Epithelial cell of esophagus (primary cell): ENCODE results near the gene ITGB7.

Source experiments
- DNase-seq: peaks from one replicate; pipeline ENCODE4 v3.0.0; 2010; ENCODE audit warnings: low read depth
- H3K4me3 ChIP-seq: 2 replicates; pipeline ENCODE4 v1.5.1; 2011; ENCODE audit warnings: mild to moderate bottlenecking, low read length, control low read depth
- CTCF ChIP-seq: IDR thresholded peaks from 2 replicates; pipeline ENCODE4 v1.5.1; 2011; ENCODE audit warnings: low read depth, mild to moderate bottlenecking, low read length, control low read depth, inconsistent platforms; ENCODE audit not compliant: insufficient read depth; ENCODE audit errors: missing control alignments

Gene ITGB7, protein sequence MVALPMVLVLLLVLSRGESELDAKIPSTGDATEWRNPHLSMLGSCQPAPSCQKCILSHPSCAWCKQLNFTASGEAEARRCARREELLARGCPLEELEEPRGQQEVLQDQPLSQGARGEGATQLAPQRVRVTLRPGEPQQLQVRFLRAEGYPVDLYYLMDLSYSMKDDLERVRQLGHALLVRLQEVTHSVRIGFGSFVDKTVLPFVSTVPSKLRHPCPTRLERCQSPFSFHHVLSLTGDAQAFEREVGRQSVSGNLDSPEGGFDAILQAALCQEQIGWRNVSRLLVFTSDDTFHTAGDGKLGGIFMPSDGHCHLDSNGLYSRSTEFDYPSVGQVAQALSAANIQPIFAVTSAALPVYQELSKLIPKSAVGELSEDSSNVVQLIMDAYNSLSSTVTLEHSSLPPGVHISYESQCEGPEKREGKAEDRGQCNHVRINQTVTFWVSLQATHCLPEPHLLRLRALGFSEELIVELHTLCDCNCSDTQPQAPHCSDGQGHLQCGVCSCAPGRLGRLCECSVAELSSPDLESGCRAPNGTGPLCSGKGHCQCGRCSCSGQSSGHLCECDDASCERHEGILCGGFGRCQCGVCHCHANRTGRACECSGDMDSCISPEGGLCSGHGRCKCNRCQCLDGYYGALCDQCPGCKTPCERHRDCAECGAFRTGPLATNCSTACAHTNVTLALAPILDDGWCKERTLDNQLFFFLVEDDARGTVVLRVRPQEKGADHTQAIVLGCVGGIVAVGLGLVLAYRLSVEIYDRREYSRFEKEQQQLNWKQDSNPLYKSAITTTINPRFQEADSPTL

DNA sequence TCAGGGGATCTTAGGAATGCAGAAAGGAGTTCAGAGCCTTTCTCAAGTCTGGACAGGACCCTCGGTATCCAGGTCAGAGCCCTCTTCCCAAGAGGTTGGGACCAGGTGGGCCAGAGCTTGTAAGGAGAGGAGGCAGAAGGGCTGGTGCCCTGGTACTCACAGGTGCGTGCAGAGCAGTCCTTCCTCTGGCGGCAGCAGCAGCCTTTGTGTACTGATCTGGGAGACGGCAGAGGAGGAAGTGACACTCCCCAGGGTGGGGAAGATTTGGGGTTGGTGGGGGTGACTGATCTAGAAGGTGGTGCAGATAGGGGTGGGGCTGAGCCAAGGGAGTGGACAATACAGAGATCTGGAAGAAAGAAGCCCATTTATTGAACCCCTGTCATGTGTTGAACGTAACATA, at the start of gene ITGB7:
Gene ITGB7 (minus strand): TSS at position 210 of the 400 bp plus-strand sequence. CDS start 6,808 bp downstream, outside the sequence.
- H3K4me3 ChIP-seq: no peak within 1 kb of the TSS
- TF ChIP-seq CTCF: no peak
- peak; percentile 19 for DNase-seq

DNA sequence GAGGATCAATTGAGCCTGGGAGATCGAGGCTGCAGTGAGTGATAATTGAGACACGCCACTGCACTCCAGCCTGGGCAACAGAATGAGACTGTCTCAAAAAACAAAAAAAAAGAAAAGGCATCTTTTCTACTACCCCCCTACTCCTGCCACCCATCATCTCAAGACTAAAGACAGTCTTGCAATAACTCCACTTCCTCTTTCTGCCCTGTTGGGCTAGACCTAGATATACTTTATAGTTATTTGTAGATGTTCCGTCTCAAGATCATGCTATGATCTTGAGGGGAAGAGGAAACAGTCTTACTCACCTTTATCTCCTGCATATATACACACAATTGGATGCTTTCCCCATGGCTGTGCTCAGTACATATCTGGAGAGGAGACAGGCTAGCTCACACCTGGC, 48.9 kb upstream of the ITGB7 start:
- no peak for TF ChIP-seq CTCF
- no peak overlapping the region for H3K4me3 ChIP-seq
- DNase-seq: no peak

DNA sequence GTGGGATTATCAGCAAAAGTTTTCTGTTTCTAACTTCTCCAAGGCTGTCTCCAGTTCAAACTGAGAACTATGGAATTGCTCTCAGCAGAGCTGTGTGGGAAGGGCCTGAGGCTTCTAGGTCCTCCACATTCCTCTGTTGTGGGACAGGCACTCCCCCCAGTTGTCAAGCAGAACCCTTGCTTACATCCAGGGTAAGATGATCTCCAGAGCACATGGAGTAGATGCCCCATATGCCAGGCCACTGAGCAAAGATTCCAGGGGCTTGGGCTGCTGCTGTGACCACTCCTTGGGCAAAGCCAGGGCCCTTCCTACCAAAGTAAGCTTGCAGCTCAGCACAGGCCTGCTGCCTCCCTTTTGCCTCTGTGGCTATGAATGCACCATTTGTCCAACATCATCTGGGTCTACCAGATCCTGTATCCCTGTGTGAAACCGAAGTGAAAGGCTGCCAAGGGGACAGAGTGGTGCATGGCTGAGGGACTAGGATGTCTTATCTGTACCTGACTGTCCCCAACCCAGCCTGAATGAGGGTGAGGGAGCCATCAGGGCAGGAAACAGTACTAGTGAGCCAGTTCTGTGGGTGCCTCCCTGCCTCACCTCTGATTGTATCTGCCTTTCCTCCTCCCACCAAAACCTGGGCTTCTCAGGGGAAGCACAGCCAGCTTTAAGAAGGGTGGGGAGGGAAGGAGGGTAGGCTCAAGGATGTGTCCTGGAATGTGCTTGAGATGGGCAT, 47.9 kb upstream of the ITGB7 start:
- no peak for TF ChIP-seq CTCF
- DNase-seq: no peak
- no peak overlapping the region for H3K4me3 ChIP-seq

DNA sequence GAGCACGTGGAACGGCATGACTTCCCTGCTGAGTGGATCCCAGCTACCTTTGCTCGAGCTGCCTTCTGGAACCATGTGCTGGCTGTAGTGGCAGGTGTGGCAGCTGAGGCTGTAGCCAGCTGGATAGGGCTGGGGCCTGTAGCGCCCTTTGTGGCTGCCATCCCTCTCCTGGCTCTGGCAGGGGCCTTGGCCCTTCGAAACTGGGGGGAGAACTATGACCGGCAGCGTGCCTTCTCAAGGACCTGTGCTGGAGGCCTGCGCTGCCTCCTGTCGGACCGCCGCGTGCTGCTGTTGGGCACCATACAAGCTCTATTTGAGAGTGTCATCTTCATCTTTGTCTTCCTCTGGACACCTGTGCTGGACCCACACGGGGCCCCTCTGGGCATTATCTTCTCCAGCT, 46.2 kb upstream of the ITGB7 start:
- H3K4me3 ChIP-seq: no peak overlapping the region
- no peak for TF ChIP-seq CTCF
- DNase-seq: no peak

DNA sequence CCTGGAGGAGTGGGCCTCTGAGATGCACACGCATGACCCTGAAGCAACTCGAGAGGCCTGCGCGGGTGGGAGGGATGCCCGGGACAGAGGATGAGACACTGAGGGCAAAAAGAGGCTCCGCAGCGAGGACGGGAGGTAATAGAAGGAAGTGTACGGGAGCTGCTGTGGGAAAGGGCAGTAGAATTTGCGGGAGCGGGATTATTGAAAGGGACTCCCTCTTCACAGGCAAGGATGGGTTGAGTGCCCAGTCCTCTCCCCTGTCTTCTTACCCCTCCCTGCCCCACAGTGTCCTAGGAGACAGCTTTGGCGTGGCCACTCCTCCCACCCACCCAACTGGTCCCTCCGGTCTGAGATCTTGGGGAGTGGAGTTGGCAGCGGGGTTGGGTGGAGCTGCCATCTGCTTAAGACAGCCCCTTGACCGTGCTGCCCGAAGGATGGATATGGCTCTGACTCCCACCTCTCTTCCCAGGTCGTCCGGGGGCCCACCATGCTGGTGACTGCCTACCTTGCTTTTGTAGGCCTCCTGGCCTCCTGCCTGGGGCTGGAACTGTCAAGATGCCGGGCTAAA, 45.4 kb upstream of the ITGB7 start:
- peak; percentile 85 for DNase-seq
- no peak for TF ChIP-seq CTCF

GRCh38 chr12:53251477-53252348, 44.7 kb upstream of the ITGB7 start:
- TF ChIP-seq CTCF: peak; percentile 59

More for the DNA sequence above, 45.4 kb upstream of the ITGB7 start:
- H3K4me3 ChIP-seq: peak overlapping the region; percentile 60

More at GRCh38 chr12:53251477-53252348, 44.7 kb upstream of the ITGB7 start:
- peak; percentile 76 for DNase-seq
- peak overlapping the region; percentile 60 for H3K4me3 ChIP-seq
